HG02678 (cell line): ENCODE data around the gene CHCHD5.
A peak's percentile ranks its signal among the peaks of the same experiment; 100 is the strongest.

Experiments
- ATAC-seq: cut with Tn5 transposase; IDR thresholded peaks from one replicate; pipeline ENCODE4 v1.9.1; 2021; ENCODE audit warnings: mild to moderate bottlenecking, moderate library complexity; ENCODE audit not compliant: unreplicated experiment

The CHCHD5 gene

GRCh38 chr2:112623913-112624777 is 39.7 kb downstream of the CHCHD5 start:
- ATAC-seq: peak; percentile 75

GRCh38 chr2:112625474-112626114 is 41.2 kb downstream of the CHCHD5 start:
- ATAC-seq: no peak

DNA sequence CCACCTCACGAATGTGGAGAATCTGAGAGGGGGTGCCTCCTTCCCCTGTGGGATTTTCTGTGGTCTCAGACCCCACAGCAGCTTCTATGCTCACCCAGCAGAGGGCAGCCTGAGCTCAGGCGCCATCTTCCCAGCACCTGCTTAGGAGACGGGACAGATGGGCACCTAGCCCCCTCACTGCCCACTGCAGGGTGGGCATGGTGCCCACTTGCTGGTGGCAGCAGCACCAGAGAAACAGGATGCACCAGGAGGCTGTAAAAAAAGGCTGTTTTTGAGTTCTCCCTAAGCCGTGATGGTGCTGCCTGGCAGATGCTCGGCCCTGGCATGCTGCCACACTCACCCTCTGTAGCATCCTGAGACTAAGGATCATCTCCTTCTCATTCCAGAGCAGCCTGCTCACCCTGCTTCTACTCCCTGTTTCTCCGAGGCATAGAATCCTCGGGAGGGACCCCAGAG is 42.2 kb downstream of the CHCHD5 start:
- ATAC-seq: peak; percentile 61

GRCh38 chr2:112627060-112628040 is 42.9 kb downstream of the CHCHD5 start:
- ATAC-seq: no peak

GRCh38 chr2:112629224-112629623 is 44.8 kb downstream of the CHCHD5 start:
- ATAC-seq: no peak

DNA sequence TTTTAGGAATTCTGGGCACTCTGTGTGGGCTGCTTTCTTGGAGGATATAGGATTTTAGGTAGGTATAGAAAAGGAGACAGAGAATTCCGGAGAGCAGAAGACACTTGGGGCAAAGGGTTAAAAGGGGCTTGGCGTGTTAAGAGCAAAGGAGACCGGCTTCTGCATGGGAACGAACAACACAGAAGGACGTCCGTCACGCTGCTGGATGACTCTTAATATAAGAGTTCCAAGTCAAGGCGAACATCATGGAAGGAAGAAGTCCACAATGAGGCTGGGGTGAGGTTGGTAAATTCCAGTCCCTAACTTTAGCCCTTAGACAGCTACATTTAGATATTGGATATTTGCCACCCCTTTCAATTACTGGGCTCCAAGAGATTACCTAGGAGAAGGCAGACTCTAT is 45.4 kb downstream of the CHCHD5 start:
- no peak for ATAC-seq

DNA sequence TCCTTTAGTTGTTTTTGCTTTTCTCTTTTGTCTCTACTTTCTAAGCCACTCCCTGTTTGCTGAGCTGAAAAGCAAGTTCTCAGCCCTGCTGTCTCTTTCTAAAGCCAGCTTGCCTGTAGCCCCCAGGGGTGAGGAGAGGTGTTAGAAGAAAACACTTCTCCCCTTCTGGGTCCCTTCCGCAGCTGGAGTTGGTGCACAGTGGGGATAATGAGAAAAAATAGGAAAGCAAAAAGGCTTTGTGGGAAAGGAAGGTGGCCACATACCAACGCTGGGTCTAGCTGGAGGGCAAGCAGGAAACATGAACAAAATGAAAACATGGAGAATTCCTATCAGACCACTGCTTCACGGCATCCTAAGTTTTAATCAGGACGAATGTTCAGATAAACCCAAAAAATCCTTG is 45.9 kb downstream of the CHCHD5 start:
- ATAC-seq: no peak

DNA sequence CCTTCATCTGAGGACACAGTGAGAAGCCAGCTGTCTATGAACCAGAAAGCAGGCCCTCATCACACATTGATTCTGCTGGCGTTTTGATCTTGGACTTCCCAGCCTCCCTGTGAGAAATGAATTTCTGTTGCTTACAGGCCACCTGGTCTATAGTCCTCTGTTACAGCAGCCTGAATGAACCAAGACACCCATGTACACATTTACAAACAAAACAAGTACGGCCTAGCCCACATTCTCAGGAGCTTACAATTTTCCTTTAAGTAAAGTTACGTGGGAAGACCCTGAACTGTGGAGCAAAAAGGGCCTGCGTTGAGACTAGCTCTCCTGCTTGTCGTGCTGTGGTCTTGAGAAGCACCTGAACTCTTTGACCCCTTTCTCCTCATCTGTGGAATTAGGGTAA is 49.3 kb downstream of the CHCHD5 start:
- ATAC-seq: no peak

DNA sequence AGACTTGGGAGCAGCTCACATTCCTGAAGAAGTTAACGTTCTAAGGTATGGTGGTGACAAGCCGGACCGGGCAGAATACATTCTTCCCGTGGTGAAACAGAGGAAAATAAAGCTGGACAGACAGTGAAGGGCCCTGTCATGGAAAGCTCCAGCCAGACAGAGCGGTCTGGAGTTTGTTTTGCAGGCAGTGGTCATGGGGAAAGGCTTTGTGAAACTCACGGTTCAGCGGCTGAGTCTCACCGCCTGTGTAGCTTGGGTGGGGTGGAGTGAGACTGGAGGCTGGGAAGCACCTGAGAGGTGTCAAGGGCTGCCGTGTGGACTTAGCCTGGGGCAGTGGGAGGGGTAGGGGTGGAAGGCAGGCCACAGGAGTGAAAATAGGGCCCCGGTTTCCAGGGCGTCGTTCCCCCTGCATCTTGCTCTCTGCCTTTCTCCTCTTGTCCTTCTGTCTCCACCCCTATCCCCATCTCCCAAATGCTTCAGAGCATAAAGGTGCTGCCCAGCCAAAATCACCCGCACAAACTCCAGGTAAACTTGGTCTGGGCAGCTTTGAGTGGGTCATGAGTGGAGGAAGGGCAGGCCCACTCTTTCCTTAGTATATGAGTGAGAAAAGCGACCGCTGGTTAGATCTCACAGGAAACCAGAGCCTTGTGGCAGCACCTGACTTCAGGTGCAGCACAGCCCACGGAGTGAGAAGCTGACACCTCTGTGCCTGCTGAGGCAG is 49.9 kb downstream of the CHCHD5 start:
- ATAC-seq: no peak

GRCh38 chr2:112634874-112635157 is 50.4 kb downstream of the CHCHD5 start:
- ATAC-seq: no peak

DNA sequence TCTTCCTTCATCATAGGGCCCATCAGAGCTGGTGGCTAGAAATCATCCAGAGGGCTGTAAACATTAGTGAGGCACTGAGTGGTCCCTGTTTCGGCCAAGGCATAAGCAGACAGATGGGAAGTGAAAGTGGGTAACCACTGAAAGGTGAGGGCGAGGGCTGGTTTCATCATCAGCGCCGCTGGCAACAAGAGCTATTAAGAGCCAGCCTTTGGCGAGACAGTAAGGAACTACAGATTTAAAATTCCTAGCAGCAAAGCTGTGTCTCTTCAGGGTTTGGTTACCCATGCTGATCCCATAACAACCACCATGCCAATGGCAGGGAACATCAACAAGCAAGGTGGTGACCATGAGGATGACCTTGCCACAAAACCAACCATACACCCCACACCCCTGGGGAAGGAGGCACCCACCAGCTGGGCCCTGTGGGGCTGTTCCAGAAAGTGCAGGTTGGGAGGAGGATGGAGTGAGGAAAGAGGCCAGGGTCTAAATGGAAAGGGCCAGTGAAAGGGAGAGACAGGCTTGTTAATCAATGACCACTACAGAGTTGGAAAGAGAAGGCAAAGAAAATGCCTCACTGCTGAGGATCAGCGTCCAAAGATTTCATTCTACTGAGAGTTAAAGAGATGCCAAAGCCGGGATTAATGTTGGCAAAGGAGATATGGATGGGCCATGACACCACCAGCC is 52.3 kb downstream of the CHCHD5 start:
- ATAC-seq: peak; percentile 93

- no peak for ATAC-seq
Observed at GRCh38 chr2:112637289-112637660, 52.9 kb downstream of the CHCHD5 start.
